SIG-M5 (cell line): ENCODE results near the gene DLG1.
"Not testable (repeated sequence)": the region's sequence is repeated elsewhere in the genome, so short reads cannot be mapped to it uniquely, and the experiment has no call there.

Source experiments
- DNase-seq: peaks from one replicate; lab custom pipeline; 2025; lab: John Stamatoyannopoulos, UW

Gene DLG1

DNA sequence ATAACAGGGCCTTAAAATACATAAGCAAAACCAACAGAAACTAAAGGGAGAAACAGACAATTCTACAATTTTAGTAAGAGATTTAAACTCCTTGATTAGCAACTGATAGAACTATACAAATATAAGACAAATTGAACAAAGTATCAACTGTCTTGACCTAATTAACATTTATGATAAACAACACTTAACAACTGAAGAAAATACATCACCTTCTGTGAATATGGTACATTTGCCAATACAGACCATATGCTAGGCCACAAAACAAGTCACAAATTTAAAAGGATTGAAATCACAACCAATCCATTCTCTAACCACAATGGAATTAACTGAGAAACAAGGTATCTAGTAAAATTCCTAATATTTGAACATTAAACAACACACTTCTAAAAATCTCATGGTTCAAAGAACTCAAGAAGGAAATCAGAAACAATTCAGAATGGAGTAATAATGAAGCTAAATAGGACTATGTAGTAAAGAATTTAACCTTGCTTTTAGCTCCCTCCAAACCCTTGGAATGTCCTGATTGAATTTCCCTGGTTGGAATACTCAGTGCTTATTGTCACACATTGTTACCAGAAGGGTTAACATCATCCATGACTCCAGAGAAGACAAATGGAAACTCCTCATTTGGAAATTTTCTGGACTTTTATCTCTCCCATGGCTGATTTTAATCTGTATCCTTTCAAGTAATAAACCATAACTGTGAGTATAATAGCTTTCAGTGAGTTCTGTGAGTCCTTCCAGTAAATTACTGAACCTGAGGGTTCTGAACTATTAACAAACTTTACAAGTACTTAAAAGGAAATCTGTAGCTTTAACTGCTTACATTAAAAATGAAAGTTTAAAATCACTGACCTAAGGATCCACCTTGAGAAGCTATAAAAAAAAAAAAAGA, 88.8 kb downstream of the DLG1 start:
- DNase-seq, result no peak

DNA sequence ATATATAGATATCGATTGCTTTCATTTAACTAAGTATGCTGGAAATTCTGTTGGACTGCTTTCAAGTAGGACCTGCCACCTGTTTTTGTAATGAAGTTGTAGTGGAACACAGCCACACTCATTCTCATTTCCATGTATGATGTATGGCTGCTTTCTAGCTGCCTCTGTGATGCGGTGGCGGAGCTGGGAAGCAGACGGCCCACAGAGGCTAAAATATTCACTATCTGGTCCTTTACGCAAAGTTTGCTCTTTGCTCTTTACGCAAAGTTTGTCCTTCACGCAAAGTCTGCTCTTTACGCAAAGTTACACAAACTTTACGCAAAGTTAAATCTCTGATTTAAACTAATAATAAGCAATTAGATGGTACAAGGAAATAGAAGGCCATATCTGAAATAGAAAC, 91.5 kb downstream of the DLG1 start:
- DNase-seq, result no peak

DNA sequence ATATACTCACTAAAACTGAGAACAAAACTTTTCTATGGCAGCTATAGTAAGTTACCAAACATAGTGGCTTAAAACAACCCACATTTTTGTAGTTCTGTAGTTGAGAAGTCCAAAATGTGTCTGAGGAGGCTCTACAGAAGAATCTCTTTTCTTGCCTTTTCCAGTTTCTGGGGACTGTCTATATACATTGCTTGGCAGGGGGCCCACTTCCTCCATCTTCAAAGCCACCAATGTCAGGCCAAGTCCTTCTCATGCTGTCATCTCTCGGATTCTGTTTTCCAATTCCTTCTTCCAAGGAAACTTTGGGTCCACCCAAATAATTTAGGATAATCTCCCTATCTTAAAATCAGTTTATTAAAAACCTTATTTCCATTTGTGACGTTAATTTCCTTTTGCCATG, 92.7 kb downstream of the DLG1 start:
- DNase-seq, result no peak

- DNase-seq, result no peak
Measured at GRCh38 chr3:197205265-197205664, 93.1 kb downstream of the DLG1 start.

GRCh38 chr3:197204736-197205135, 93.7 kb downstream of the DLG1 start:
- no peak for DNase-seq

- DNase-seq, result no peak
Measured at GRCh38 chr3:197203714-197204146, 94.7 kb downstream of the DLG1 start.

DNA sequence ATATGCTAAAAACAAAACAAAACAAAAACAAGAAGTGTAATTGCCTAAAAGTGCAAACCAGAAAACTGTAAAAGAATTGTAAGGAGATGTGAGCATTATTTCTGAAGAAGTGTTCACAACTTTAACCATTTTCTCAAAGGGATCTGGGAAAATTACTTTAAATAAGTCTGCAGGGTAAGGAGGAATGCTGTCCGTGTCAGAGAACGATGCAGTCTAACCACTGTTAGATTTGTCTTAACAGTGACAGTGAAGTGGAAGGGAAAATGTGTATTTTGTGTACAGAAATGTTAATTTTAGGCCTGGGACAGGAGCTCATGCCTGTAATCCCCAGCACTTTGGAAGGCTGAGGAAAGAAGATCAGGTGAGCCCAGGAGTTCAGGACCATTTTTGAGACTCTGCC, 95.7 kb downstream of the DLG1 start:
- DNase-seq, result no peak

- DNase-seq, result no peak
Measured at GRCh38 chr3:197201791-197202452, 96.5 kb downstream of the DLG1 start.

GRCh38 chr3:197200856-197201255, 97.6 kb downstream of the DLG1 start:
- not testable (repeated sequence) for DNase-seq

GRCh38 chr3:197197334-197197733, 101.1 kb downstream of the DLG1 start:
- no peak for DNase-seq

GRCh38 chr3:197196192-197196591, 102.2 kb downstream of the DLG1 start:
- no peak for DNase-seq

GRCh38 chr3:197195326-197195725, 103.1 kb downstream of the DLG1 start:
- no peak for DNase-seq

DNA sequence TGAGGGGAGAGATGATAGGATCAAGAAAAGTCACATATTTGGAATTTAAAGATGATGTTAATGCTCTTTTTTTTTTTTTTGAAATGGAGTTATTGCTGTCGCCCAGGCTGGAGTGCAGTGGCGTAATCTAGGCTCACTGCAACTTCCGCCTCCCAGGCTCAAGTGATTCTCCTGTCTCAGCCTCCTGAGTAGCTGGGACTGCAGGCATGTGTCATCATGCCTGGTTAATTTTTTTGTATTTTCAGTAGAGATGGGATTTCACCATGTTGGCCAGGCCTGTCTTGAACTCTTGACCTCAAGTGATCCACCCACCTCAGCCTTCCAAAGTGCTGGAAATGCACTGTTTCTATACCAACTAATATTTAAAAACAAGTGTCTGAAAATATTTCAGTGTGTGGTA, 104.7 kb downstream of the DLG1 start:
- DNase-seq, result not testable (repeated sequence)

- DNase-seq, result no peak
Measured at GRCh38 chr3:197191897-197192296, 106.5 kb downstream of the DLG1 start.

- DNase-seq, result no peak
Measured at GRCh38 chr3:197189623-197190022, 108.8 kb downstream of the DLG1 start.

DNA sequence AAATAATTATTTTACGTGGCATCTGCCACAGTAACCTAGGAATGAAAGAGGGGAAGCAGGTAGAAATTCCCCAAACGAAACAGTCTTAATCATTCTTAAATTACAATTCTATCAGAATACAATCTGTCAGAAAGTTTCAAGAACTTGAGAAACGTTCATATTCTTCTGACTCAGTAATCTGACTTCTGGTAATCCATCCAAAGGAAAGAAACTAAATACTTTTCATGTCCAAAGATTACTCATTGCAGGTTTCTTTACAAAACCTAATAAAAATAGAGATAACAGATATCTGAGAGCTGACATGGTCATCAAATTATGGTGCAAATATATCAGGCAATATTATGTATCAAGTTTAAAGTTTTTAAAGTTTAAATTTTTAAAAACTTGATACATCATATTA, 109.4 kb downstream of the DLG1 start:
- no peak for DNase-seq

DNA sequence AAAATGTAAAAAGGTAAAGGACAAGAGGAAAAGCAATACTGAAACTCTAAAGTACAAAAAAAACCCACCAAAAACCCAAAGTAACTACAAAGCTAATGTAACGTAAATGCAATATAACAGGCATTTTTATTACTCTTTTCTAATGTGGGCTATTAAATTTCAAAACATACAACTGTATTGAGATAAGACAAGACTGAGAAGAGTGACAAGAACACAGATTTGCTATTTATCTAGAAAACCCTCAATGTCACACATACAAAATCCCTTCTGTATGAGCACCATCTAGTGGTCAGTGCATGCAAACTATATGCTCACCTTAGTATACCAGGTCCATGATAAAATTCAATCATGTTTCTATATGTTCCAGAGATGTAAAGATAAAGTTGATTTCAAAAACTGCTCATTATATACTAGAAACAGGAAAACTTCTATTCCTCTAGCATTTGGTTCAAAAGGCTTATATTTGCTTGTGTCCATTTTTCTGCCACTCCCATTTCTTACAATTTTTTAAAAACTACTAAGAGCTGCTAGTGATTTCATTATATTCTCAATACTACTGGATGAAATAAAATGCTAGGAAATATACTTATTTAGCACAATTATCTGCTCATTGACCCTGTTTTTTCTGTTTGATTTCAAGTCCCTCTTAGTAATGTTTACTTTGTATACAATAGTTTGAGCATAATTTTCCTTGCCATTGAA, 111.4 kb downstream of the DLG1 start:
- no peak for DNase-seq

DNA sequence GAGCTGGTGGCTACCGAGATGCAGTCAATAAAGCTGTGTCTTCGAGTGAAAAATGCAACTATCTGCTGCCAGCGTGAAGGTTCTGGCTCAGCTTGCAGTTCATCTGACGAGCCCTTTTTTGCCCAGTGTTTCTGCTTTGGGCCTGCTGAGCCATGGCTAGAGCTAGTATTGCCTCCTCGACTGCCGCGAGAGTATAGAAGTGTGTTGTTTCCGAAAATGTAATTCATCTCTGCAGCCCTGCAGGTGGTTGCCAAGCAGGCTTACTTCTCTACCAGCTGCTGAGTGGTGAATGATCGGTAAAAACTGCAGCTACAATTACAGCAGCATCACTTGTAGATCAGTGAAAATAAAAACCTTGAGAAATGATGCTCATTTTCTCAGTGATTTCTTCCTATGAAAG, 114.8 kb downstream of the DLG1 start:
- DNase-seq, result no peak

DNA sequence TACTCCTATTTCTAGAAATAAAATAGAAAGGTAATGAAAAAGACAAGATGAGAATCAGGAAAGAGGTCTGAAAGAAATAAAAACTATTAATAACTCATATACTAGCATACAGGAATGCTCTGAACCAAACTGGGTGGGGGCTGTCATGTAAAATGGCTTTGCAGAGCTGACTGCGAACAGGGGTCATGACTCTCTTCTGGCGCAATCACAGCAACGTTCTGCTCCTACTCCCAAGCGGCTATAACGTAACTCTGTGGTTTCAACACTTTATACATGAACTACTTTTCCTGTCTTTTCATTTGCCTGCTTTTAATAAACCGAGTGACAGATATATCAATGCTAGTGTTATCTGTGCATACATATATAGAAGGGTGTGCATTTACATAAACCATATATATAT, 116.7 kb downstream of the DLG1 start:
- DNase-seq, result no peak

- no peak for DNase-seq
Measured at GRCh38 chr3:197178998-197179397, 119.4 kb downstream of the DLG1 start.

GRCh38 chr3:197175503-197175902, 122.9 kb downstream of the DLG1 start:
- no peak for DNase-seq

GRCh38 chr3:197174927-197175326, 123.5 kb downstream of the DLG1 start:
- DNase-seq, result no peak

GRCh38 chr3:197173620-197174019, 124.8 kb downstream of the DLG1 start:
- DNase-seq, result no peak
